NCI-H345 treated with DMSO at 0.1 percent for 48 hours (cell line): ENCODE results near the gene PUS10.
A peak's percentile ranks its signal among the peaks of the same experiment; 100 is the strongest.
"Not testable (repeated sequence)": the region's sequence is repeated elsewhere in the genome, so short reads cannot be mapped to it uniquely, and the experiment has no call there.

ENCODE experiments used
- DNase-seq: peaks from one replicate; lab custom pipeline; 2025; ENCODE audit not compliant: unreplicated experiment; lab: John Stamatoyannopoulos, UW

The PUS10 gene

DNA sequence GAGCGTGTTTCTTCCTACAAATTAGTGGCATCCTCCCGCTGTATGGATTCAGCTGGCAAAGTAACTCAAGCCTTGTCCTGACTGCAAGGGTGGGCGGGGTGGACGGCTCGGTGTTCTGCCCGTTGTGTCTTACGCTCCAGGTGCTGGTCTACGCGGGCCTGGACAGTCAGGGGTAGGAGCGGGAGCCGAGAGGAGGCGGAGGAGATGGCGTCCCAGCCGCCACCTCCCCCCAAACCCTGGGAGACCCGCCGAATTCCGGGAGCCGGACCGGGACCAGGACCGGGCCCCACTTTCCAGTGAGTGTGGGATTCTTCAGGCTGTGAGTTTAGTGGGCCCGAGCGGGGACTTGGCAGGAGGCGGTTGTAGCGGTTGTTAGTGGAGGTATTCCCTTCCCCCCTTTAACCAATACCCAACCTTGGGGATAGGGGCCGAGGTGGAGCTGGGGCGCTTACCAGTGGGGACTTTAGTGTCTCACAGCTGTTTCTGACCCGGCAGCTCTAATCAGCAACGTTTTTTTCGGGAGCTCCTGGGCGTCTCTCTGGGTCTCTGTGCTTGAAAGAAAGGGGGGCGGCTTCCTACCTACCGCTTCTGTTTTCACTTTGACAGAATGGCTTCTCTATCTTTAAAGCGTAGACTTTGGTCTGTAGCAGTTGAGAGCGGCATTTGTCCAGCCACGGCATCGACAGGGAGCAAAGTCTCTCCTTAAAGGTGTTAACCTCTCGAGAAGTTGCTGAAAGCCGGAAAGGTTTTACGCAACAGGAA, at the start of gene PUS10, which contains the start of gene PEX13:
Gene PUS10, minus strand, starts transcription at position 700 of the 762 bp plus-strand sequence. CDS start 6,365 bp downstream, outside the sequence.
Gene PEX13, plus strand, starts transcription at position 165 of the 762 bp plus-strand sequence. Its CDS starts 40 bp downstream, at position 205.
- peak; percentile 89 for DNase-seq

GRCh38 chr2:61065714-61066709, 48.0 kb upstream of the PUS10 start, which contains the start of gene SANBR:
TSS of gene SANBR (plus strand) at chr2:61065871. CDS start at chr2:61070351, 4,480 bp downstream.
- DNase-seq, result peak; percentile 90

DNA sequence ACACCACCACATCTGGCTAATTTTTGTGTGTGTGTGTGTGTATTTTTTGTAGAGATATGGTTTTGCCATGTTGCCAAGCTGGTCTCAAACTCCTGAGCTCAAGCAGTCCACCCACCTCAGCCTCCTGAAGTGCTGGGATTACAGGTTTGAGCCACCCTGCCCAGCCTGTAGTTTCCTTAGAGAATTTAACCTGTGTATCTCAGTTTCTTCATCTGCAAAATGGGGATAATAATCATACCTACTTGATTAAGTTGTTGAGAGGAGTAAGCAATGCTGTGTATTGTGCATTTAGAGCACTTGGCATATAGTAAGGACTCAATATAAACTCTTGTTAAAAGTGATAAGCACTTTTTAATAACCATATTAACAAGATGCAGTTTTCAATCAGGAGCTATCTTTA, 41.3 kb upstream of the PUS10 start:
- no peak for DNase-seq

- DNase-seq, result no peak
Measured at GRCh38 chr2:61057562-61057961, 39.5 kb upstream of the PUS10 start.

DNA sequence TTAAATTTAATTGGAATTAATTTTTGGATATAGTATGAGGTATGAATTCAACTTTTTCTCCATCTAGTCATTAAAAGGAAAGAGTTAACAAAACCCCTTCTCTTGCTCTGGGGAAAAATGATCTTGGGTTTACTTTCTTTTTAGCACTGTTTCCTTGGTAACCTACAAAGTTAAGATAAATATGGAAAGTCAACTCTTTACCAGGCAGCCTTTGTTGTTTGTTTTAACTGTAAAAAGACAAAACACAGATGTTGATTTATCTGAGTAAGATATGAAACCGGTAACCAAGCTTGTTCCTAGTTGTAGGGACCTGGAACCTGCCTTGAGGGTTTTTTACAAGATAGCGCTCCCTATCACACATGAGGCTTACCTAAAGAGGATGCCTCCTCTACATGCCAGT, 37.5 kb upstream of the PUS10 start:
- no peak for DNase-seq

- no peak for DNase-seq
Measured at GRCh38 chr2:61045999-61046398, 27.9 kb upstream of the PUS10 start.

DNA sequence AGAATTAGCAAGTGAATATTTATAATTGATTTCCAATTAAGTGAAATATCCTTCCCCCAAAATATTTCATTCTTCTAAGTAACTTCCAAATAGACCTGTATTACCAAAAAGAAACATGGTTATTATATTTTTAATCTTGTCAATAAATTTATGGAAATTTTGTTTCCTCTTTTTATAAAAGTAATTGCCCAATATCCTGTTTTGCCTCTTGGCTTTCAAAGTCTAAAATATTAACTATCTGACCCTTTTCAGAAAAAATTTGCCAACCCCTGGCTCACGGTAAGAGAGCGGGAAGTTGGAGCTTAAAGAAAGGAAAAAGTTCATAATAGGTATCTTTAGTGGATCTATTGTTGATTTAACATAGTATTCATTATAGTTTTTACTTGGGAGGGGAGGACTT, 27.2 kb upstream of the PUS10 start:
- no peak for DNase-seq

- DNase-seq, result no peak
Measured at GRCh38 chr2:61044636-61045035, 26.6 kb upstream of the PUS10 start.

DNA sequence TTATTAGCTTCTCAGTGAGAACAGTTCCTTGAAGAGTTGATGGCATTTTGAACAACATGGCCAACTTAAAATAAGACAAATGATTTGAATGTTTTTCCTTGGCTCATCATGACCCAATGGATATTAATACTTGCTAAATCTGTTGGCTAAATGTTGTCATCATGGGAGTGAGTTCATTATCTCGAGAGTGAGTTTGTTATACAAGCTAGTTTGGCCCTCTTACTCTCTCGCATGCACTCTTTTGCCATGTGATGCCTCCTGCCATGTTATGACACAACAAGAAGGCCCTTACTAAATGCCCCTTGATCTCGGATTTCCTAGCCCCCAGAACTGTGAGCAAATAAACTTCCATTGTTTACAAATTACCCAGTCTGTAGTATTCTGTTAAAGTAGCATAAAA, 24.8 kb upstream of the PUS10 start:
- DNase-seq, result no peak

DNA sequence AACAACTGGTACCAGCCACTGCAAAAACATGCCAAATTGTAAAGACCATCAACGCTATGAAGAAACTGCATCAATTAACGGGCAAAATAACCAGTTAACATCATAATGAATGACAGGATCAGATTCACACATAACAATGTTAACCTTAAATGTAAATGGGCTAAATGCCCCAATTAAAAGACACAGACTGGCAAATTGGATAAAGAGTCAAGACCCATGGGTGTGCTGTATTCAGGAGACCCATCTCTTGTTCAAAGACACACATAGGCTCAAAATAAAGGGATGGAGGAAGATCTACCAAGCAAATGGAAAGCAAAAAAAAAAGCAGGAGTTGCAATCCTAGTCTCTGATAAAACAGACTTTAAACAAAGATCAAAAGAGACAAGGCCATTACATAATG, 18.6 kb upstream of the PUS10 start:
- not testable (repeated sequence) for DNase-seq

DNA sequence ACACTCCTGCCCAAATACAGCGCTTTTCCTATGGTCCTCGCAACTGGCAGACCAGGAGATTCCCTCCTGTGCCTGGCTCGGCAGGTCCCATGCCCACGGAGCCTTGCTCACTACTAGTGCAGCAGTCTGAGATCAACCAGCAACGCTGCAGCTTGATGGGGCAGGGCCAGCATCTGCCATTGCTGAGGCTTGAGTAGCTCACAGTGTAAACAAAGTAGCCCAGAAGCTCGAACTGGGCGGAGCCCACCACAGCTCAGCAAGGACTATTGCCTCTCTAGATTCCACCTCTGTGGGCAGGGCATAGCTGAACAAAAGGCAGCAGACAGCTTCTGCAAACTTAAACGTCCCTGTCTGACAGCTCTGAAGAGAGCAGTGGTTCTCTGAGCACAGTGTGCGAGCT, 16.5 kb upstream of the PUS10 start:
- DNase-seq, result not testable (repeated sequence)

GRCh38 chr2:61029533-61029932, 11.5 kb upstream of the PUS10 start:
- DNase-seq, result no peak

GRCh38 chr2:61023670-61024069, 5.6 kb upstream of the PUS10 start:
- no peak for DNase-seq

DNA sequence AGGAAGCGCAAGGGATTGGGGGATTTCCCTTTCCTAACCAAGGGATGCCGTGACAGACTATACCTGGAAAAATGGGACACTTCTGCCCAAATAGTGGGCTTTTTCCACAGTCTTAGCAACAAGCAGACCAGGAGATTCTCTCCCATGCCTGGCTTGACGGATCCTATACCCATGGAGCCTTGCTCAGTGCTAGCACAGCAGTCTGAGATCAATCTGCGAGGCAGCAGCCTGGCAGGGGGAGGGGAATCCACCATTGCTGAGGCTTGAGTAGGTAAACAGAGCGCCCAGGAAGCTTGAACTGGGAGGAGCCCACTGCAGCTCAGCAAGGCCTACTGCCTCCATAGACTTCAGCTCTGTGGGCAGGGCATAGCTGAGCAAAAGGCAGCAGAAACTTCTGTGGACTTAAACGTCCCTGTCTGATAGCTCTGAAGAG, 3.2 kb upstream of the PUS10 start:
- no peak for DNase-seq

GRCh38 chr2:61018798-61019197, 743 bp upstream of the PUS10 start:
- no peak for DNase-seq

DNA sequence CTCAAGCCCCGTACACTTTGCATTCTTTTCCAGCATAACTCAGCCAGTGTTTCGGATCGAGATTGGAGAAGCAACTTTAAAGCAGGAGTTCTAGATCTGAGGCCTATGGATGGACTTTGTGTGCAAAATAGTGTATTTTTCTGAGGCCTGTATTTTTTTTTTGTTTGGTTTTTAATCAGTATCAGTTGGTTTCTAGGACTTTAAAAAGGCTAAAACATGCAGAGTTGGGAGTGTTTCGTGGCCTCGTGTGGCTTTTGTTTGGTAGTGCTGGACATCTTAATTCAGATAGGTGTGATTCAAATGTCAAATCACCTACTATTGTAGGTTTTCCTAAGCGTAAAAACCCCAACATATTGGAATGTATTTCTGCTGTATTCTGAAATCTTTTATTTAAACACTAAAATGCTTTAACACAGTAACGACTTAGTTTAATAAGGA, 282 bp upstream of the PUS10 start:
- peak; percentile 32 for DNase-seq

- DNase-seq, result peak; percentile 89
Measured at GRCh38 chr2:61017003-61017555, 976 bp downstream of the PUS10 start.

DNA sequence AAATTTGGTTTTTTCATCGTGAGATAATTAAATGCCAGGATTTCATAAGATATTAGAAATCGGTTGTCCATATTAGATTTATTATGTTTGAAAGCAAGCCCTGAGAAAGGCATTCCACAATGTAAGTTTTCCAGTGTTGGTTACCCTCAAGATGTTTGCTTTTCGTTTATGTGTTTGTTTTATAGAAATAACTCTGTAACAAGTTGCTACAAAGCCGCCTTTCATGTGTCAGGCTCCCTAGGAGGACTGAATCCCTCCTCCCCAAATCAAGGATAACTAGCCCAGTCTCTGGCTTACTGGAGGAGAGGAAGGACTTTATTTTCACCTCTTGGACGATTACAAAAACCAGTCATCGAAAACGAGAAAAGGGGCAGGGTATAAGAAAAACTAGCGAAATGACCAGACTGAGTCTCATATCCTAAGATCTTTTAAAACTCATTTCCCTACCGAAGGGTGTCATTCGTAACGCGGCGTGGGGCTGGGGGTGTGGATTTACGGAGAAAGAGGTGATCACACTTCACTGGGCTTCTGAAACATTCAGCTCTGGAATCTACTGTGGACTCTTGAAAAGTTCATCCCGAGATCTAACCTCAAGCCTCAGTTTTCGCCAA, 1.6 kb downstream of the PUS10 start:
- peak; percentile 3 for DNase-seq

DNA sequence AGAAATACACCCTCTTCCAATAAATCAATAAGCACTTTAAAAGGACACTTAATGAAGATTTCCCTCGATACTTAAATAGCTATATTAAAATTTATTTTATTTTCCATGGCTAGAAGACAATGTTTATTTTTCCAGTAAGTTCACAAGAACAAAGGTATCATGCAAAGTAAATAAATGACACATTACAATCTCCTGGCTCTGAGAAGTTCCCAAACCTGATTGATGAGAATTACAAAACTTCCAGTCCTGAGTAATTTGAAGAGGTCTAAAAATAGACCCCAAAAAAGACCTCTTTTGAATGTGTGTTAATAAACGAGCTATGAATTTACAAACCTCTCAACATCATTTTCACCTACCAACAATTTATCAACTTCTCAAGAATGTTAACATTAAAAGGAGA, 2.1 kb downstream of the PUS10 start:
- no peak for DNase-seq

DNA sequence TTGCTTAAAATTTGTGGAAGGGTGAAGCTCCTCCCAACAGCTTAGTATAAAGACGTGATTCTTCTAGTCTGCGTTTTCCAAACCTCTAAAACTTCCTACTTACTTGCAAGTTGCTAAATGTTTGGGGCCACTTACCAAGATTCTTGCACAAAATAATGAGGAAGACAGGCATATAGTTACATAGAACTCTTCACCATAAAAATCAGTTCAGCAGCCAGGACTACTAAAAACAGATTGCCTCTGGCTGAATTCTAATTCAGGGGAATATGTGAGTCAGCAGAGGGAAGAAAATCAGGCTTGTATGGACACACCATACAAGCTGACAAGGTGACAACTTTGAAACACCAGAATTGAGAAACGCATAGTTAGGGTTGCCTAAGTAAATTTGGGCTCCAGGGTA, 3.3 kb downstream of the PUS10 start:
- DNase-seq, result no peak

GRCh38 chr2:61013382-61013781, 4.7 kb downstream of the PUS10 start:
- no peak for DNase-seq
